T-helper 2 cell treated with Interferon-gamma antibody and Interleukin-4, amounts not matched to agents 100 ng/mL and 5 ng/mL, for 36 hours (primary cell): ENCODE results near the gene ZBTB47. TPM values are rescaled to one million over a fixed set of nuclear protein-coding genes. Genes with fewer than 3 reads are reported as not detected.

Experiments used
- intact Hi-C: fragments of 100-400 bp; cut with micrococcal nuclease; formaldehyde crosslinking; loops from one replicate; pipeline ENCODE4 v1.15.1; 2023
- total RNA-seq: library from RNA; stranded (reverse); gene quantifications from 2 replicates; pipeline ENCODE4 v1.2.3, GENCODE V29; 2022

ZBTB47 gene
- total RNA-seq, 1 donor from 2014 or later, result 0.32 TPM

- intact Hi-C loops, result no loop called here
Observed at GRCh38 chr3:42697289-42698051, 44.0 kb downstream of the ZBTB47 start.

DNA sequence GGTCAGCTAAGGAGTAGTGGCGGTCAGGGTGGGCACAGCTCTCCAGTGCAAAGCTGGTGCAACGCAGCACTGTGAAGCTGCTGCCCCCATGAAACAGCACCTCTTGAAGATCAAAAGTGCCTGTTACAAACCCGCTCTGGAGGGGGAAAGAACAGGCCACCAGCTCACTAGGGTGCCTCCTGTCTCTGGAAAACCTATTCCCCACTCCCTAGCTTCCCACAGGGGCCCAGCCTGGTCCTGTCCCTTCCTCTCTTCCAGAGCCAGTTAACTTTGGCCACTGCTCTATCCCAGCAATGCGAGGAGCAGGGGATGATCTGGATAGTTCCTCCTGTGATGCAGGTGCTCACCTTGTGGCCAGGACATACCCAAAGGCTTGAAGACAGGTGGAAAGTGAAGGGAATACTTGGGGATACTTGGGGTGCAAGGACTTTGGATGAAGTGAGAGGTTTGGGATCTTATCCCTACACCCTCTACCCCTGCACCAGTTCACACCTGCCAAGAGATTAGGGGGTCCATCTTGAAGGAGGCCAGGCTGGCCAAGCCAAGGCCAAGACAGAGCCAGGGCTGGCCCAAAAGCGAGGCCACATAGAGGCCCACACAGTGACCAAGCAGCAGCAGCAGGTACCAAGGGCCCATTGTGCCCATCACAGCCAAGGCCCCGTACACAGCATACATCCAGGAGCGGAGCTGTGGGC is 44.9 kb downstream of the ZBTB47 start:
- intact Hi-C loops, result no loop called here

- intact Hi-C loops, result no loop called here
Observed at GRCh38 chr3:42698911-42699230, 45.4 kb downstream of the ZBTB47 start.

DNA sequence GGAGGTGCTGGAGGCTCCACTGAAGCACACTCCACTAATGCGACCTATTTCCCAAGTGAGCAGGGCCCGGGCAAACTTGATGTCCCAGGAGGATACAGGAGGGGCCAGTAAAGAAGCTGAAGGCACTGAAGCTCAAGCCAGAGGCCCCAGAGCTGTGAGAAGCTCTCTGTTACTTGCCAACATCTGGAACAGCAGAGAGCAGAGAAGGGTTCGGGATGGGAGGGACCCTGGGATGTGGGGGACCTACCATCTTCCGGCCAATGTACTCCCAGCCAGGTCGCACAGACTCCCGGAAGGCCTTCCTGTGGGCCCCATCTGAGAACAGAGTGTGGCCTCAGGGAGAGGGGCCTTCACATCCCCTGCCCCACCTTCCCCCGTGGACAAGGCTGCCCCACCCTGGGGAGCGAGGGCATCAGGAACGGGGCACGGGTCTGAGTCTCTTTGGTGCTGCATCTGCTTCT is 46.0 kb downstream of the ZBTB47 start:
- intact Hi-C loops, result no loop called here

GRCh38 chr3:42700366-42701288 is 47.1 kb downstream of the ZBTB47 start:
- intact Hi-C loops, result no loop called here

DNA sequence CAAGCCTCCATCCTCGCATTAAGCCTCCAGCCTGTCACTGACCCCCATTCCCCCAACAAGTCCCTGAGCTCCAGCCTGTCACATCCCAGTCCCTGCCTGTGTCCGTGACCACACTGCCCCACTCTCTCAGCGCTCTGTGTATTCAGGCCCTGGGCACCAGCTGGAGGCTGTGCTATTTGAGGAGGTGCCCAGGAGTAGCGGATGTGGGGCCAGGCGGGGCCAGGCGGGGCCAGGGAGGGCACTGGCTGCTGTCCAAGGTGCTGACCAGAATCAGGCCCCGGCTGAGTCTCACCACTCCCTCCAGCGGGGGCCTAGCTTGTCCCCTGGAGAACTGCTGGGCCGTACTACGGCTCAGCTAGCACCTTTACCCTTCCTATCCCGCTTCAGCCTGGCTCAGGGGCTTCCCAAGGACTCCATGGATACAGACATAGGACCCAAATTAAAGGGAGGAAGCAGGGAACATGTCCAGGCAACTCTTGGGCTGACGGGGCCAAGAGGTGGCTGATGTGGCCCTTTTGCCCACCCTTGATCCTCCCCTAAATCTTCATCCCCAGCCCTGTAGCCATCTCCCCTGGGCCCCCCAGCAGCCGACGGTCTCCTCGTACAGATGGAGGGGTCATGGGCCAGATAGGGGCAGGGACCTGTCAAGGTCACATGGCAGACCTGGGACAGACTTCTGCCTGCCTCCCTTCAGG is 48.0 kb downstream of the ZBTB47 start:
- intact Hi-C loops, result no loop called here

DNA sequence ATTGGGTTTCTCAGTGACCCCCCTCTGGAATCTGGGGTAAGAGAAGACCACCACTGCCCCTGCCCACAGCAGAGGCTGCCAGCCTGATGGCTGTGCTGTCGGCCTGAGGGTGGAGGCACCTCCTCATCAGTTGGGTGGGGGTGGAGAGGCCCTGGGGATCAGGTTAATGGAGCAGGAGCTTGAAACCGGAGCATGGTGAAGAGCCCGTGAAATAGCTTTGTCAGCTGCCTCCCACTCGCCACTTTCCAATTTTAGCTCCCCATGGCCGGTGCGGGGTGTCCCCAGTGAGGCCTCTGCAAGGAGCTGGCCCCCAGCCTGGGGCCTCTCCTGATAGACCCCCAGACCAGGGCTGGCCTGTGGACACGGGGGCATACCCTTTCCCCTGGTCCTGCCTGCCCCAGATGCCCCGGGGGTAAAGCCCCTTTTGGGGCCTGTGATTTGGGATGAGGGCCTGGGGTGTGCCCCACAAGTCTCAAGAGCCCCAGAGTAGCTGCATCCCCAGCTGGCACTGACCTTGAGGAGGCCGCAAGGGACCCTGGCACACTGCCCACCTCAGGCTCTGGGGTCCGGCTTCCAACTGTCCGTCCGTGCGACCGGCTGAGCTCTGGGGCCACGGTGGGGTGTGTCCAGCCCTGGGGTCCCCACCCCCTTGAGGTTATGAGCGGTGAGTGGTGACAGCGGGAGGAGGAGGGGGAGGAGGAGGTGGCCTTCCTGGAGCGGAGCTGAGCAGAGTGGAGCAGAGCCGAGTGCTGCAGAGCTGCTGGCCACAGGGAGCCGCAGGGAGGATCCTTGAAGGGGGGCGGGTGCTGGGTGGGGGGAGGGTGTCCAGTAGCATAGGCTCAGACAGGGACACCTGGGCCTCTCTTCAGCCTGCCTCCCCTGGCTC is 48.8 kb downstream of the ZBTB47 start, which contains the start of gene HHATL:
HHATL (minus strand) TSS at position 733 of the 886 bp plus-strand sequence. CDS start 1,972 bp downstream, outside the sequence.
- intact Hi-C loops, result no loop called here

DNA sequence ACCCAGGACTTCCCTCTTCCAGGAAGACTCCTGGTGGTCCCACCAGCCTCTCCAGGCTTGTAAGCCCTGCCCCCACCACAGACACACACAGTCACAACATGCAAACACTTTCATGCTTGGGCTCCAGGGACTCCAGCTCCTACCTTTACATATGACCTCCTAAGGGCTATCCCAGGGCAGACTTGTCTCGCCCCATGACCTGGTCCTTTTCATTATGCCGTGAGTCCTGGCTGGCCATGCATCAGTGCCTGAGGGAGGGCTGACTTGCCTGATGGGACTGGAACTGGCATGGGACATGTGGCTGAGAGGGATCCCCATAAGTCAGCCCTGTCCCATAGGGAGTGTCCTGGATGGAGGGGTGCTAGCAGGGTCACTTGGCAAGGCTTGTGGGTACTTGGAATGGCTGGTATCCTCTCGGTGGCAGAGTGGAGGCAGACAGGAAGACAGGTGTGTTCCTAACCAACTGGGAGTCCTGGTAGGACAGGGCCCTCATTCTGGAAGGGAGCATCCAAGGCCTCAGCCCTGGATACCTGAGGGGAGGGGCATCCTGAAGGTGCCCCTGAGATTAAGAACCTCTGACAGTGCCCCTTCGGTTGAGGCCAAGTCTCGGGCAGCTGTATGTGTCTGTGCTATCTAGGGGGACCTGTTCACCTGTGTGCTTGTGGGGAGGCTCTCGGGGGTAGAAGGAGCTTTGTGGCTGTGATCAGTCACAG is 49.6 kb downstream of the ZBTB47 start:
- intact Hi-C loops, result no loop called here

GRCh38 chr3:42703695-42704025 is 50.2 kb downstream of the ZBTB47 start:
- intact Hi-C loops, result no loop called here

DNA sequence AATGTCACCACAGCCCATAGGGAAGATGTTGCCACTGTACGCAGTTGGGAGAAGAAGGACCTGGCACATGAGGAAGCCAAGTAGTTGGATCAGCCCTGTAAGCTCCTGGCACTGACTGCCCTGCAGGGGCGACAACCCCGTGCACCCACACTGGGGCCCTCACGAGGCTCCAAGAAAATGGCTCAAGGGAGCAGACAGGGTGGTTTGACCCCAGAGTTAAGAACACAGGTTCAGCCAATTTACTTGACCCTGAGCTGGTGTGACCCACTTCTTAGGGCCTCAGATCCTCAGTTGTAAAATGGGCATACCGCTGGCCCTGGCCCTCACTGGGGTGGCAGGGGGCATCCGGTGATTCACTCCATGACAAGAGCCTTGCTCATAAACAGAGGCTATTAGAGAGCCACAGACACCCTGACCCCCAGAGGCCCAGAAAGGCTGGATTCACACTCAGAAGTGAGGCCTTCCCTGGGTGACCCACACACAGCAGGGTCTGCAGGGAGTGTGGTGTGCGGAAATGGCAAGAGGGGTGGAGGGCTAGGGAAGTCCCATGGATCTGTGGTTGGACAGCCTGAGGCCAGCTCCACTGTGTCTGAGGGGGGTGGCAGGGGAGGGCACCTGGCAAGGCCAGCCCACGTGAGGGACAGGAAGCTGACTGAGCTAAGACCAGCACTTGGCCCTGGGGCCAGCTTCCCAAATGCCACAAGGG is 50.8 kb downstream of the ZBTB47 start:
- intact Hi-C loops, result no loop called here

DNA sequence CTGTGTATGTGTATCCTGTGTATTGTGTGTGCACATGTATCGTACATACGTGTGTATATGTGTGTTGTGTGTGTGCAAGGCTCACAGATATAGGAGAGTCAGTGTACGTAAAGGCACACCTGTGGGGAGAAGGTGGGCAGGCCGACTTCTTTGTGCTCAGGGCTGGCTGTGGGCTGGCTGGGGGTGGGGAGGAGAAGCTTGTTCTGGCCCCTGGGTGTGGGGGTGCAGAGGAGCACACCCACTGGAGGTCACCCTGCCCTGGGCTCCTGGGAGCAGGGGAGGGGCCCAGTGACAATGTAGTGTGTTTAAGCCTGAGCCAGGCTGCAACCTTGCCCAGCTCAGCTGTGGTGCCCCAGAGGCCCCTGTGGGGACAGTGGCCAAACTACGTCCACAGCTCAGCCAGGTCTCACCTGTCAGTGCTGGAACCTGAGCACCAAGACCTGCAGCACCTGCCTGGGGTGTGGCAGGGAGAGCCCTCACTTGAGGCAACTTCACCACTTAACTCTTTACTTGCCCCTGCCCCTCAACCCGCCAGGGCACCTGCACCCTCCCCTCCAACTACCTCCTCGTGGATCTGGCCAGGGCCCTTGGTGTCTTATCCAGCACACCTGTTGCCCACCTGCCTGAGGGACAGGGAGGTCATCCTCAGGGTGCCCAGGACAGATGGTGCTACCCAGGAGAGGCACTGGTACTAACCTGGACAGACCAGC is 51.7 kb downstream of the ZBTB47 start:
- intact Hi-C loops, result no loop called here

DNA sequence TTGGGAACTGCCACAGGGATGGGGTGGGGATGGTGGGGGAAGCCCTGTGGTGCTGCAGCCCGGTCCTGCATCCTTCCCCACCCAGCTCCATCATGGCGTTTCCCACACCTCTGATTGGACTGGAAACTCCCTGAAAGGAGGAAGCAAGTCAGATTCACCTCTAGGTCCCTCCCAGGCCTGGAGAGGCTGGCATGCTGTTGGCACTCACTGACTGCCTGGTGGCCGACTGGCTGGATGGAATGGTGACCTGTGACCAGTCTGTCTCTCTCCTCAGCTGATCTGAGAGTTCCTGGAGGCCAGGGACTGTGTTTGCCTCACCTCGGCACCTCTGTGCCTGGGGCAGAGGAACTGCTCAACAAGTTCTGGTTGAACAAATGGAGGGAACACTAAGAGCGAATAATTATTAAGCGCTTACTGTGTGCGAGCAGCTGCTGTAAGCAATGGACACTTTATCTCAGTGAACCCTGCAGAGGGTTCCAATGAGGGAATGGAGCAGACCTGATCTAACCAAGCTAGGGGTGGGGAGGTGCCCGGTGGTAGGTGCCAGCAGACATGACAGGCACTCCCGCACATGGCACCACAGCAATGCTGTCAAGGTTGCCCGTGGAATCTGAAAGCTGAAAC is 52.6 kb downstream of the ZBTB47 start:
- intact Hi-C loops, result no loop called here

DNA sequence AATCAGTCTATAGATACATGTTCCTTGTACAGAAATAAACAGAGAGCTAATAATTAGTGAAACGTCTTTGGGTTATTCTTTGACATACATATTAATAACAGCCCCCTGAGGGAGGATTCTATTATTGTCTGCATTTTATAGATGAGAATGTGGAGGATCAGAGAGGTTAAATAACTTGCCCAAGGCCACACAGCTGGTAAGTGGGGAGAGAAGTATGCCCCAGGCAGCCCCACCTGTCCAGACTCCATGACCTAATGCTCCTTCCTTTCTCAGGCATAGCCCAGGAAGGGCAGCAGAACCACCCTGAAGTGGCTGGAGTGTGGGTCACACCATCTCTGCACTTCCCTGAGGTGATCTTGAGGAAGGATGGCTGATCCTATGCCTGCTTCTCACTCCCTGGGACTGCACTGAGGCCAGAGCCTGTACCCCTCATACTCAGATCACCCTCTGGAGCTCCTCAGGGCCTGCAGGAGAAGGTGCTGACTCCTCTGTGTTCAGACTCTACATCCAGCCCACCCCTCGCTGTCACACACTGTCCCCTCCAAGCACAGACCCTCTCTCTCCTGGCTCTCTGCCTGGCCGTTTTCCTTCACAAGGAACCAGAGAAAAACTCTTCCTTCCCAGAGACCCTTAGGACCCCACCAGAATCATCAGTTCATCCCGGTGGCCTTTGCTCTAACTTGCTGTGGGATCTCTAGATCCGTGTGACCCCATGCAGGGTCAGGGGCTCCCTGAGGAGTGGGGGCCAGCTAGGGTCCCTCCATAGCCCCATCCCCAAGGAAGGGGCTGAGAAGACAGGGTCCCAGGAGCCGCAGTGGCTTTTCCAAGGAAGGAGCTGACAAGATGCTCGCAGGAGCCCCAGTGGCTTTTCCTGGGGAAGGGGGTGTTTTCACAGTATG is 53.5 kb downstream of the ZBTB47 start:
- intact Hi-C loops, result no loop called here

DNA sequence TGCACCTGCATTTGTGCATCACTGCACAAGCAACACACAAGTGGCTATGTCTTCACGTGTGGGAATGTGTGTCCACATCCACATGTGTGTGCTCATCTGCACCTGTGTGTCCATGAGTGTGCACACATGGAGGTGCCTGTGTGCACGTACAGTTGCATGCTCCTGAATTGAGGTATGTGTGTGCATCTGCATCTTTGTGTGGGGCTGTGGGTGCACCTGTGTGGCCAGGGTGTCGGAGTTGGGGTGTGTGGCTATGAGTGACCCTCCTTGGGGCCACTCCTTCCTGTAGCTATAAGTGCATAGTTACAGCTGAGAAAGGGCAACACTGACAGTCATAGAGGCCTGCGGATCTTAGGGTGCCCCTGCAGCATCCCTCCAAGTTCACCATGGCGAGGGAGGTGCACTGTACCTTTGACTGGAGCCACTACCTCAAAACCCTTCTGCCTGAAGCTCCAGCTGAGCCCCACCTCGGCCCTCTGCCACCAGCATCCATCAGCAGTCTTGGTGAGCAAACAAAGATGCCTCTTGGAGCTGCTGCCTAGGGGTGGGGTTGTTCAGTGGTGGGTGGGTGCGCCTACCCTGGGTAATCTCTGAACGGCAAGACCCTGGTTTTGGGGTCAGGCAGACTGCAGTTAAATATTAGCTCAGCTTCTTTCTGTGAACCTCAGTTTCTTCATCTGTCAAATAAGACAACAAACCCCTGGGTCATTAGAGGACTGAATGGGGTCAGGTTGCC is 54.3 kb downstream of the ZBTB47 start:
- intact Hi-C loops, result no loop called here

GRCh38 chr3:42708611-42709151 is 55.2 kb downstream of the ZBTB47 start:
- intact Hi-C loops, result no loop called here

DNA sequence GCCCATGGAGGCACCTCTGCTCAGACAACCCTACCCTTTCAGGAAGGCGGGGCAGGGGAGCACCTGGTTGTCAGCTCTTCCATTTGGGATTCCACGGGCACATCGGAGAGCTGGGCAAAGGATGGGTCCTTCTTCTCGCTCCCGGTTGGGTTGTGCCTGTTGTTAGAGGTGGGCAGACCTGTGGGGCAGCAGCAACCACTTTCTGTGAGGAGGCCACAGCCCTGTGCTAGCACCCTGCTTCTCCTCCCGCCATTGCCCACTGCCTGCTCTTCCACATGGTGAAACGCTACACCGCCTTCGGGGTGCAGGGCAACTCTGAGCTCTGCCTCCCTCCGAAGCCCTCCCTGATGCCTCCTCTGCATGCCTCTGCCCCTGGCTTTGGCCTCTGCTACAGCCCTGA is 56.1 kb downstream of the ZBTB47 start:
- intact Hi-C loops, result no loop called here
